Stimulated activated CD4-positive, alpha-beta T cell treated with anti-CD3 and anti-CD28 coated beads, Interleukin-1b, Interleukin-23, amount 100 ng/mL, for 1 hour (primary cell): ENCODE data around the gene FMNL2.

Source experiments
- DNase-seq, 2 donors: peaks; one replicate each; pipeline ENCODE4 v3.0.0-alpha.2; 2020; ENCODE audit warnings: low read depth in 2 of 2

The FMNL2 gene

GRCh38 chr2:152581360-152581759 lies 246.4 kb downstream of the FMNL2 start:
- DNase-seq, result no peak

- DNase-seq, result no peak
These were observed 247.1 kb downstream of the FMNL2 start for GRCh38 chr2:152582081-152582480.

- no peak for DNase-seq
These were observed 248.7 kb downstream of the FMNL2 start for GRCh38 chr2:152583512-152584229.

GRCh38 chr2:152584301-152584700 lies 249.3 kb downstream of the FMNL2 start:
- DNase-seq, result no peak

- no peak for DNase-seq
These were observed 251.0 kb downstream of the FMNL2 start for GRCh38 chr2:152585830-152586484.

GRCh38 chr2:152587187-152587947 lies 252.4 kb downstream of the FMNL2 start:
- no peak for DNase-seq

GRCh38 chr2:152588998-152589397 lies 254.0 kb downstream of the FMNL2 start:
- DNase-seq, result no peak

- DNase-seq, result no peak
These were observed 259.2 kb downstream of the FMNL2 start for GRCh38 chr2:152594022-152594766.

- no peak for DNase-seq
These were observed 259.8 kb downstream of the FMNL2 start for GRCh38 chr2:152594792-152595191.

GRCh38 chr2:152598975-152599759 lies 264.2 kb downstream of the FMNL2 start:
- no peak for DNase-seq

- no peak for DNase-seq
These were observed 265.2 kb downstream of the FMNL2 start for GRCh38 chr2:152600051-152600657.

GRCh38 chr2:152600697-152601096 lies 265.7 kb downstream of the FMNL2 start:
- no peak for DNase-seq

GRCh38 chr2:152602750-152603149 lies 267.8 kb downstream of the FMNL2 start:
- DNase-seq, result no peak

- no peak for DNase-seq
These were observed 268.2 kb downstream of the FMNL2 start for GRCh38 chr2:152603166-152603565.

GRCh38 chr2:152606081-152606480 lies 271.1 kb downstream of the FMNL2 start:
- no peak for DNase-seq

GRCh38 chr2:152606941-152607340 lies 272.0 kb downstream of the FMNL2 start:
- DNase-seq, result no peak

- DNase-seq, result no peak
These were observed 272.9 kb downstream of the FMNL2 start for GRCh38 chr2:152607793-152608300.

GRCh38 chr2:152609154-152609553 lies 274.2 kb downstream of the FMNL2 start:
- DNase-seq, result no peak

GRCh38 chr2:152609699-152610098 lies 274.7 kb downstream of the FMNL2 start:
- no peak for DNase-seq

- DNase-seq, result no peak
These were observed 276.7 kb downstream of the FMNL2 start for GRCh38 chr2:152611458-152612231.
